Left forelimb (tissue), 1 donor: ENCODE data around the gene C3orf22.
"Not testable (repeated sequence)": the region's sequence is repeated elsewhere in the genome, so short reads cannot be mapped to it uniquely, and the experiment has no call there.

Experiments used
- DNase-seq: peaks from one replicate; pipeline ENCODE4 v3.0.0-alpha.2; 2018; ENCODE audit warnings: low spot score

Gene C3orf22

DNA sequence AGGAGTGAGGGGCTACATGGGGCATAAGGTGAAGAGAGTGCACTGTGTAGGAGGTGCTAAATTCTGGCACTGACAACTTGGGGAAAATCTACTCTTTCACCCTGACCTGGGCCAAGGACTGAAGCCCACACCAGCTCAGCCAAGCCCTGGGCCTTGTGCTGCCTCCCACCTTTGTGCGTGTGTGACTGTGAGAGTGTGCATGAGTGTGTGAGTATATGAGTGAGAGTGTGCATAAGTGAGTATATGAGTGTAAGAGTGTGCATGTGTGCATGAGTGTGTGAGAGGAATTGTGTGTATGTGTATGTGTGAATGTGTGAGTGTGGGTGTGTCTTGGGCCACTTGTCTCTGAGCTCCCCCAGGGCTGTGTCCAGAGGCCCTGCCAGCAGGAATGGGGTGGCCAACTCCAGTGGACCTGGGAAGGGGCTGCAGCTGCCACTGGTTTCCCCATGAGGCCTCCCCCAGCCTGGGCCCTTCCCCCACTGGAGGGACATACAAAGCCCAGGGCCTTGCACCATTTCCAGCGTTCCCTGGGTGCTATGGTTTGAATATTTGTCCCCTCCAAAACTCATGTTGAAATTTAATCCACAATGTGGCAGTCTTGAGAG lies 15.2 kb downstream of the C3orf22 start:
- peak; percentile 57 for DNase-seq

- DNase-seq: peak; percentile 58
Observed at GRCh38 chr3:126542340-126543241, 16.1 kb downstream of the C3orf22 start.

- peak; percentile 60 for DNase-seq
Observed at GRCh38 chr3:126541628-126542339, 16.9 kb downstream of the C3orf22 start.

- DNase-seq: peak; percentile 38
Observed at GRCh38 chr3:126540951-126541627, 17.6 kb downstream of the C3orf22 start.

- DNase-seq: peak; percentile 41
Observed at GRCh38 chr3:126540342-126540849, 18.3 kb downstream of the C3orf22 start.

DNA sequence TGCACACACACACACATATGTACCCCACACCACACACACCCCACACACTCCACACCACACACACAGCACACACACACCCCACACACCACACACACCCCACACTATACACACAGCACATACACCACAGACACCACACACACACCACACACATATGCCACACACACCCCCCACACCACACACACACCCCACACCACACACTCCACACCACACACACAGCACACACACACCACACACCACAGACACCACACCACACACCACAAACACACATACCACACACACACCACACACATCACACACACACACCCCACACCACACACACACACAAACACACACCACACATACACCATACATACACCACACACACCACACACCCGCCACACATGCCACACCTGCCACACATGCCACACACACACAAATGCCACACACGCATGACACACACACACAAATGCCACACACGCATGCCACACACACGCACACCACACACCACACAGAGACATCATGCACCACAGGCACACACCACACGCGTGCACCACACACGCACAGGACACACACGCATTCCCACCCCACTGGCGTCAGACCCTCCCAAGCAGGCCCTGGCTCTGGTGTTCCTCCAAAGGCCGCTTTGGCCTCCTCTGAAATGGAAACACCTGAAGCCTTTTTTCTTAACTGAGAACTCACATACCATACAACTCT lies 19.0 kb downstream of the C3orf22 start:
- DNase-seq: peak; percentile 41

DNA sequence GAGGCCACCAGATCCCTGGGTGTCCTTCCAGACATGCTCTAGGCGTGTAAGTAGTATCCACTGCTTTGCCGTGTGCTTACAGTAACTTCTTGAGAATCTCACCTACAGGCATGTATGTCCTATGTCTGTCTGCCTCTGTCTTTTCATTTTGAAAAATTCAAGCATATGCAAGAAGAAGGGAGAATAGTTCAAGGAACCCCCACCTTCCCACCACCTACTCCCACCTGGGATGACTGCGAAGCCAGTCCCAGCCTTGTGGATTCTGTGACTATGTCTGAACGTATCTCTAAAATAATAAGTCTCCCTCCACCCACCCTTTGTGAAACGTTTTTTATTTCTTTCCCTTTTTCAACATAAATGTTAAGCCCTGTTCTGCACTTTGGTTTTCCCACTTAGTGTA lies 19.8 kb downstream of the C3orf22 start:
- DNase-seq: no peak

DNA sequence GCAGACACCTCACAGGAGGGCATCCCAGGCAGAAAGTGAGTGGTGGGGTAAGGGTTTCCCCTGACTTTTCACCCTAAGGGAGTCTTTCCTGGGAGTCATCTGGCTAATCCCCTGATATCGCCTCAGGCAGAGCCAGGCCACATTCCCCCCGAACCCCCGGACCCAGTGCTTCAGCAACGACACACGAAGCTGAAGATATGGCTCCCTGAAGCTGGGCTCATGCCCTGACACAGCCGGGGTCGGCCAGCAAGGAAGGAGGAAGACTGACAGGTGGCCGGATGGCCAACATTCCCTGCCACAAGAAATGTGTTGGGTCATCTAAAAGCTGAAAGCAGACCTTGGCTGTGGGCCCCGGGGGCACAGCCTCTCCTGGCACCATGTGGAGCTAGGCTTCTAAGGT lies 20.4 kb downstream of the C3orf22 start:
- DNase-seq: peak; percentile 49

DNA sequence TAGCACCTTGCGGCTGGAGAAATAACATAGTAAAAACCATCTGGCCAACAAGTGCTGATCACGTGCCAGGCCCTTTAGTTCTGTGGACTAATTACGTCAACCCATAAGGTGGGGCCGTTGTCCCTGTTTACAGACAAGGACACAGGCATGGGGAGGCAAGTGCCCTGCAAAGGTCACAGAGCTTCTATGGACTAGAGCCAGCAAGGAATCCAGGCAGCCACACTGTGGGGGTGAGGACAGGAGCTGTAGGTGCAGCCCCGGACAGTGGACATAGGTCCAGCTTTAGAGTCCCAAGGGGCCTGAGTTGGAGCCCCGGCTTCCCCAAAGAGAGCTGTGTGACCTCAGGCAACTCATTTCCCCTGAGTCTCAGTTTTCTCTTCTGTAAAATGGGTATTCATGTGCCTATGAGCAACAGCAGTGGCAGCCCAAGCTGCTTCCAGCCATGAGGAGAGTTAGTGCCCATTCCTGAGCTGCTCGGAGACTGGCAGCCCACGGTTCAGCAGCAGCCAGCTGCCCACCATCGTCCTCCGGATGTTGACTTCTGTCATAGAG lies 20.9 kb downstream of the C3orf22 start:
- no peak for DNase-seq

- no peak for DNase-seq
Observed at GRCh38 chr3:126537116-126537729, 21.5 kb downstream of the C3orf22 start.

GRCh38 chr3:126536126-126536525 lies 22.6 kb downstream of the C3orf22 start:
- no peak for DNase-seq

DNA sequence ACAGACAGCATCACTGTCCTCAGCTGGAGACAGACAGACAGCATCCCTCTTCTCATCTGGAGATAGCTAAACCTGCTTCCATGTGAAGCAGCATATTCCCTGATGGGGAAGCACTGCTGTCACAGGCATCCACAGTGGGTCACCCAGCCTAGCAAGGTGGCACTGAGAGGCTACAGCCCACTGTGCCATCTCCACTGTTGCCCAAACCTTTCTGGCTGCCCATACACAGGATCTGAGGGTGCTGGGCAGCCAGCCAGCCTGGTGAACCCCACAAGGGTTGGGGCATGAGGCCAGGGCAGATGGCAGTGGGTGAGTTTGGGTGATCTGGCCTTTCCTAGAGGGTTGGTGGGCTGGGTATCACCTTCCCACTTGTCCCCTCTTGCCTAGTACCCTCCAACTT lies 23.1 kb downstream of the C3orf22 start:
- DNase-seq: no peak

- DNase-seq: not testable (repeated sequence)
Observed at GRCh38 chr3:126534716-126535115, 24.0 kb downstream of the C3orf22 start.

- DNase-seq: no peak
Observed at GRCh38 chr3:126533506-126533905, 25.2 kb downstream of the C3orf22 start.

GRCh38 chr3:126531051-126531330 lies 27.7 kb downstream of the C3orf22 start:
- DNase-seq: no peak

GRCh38 chr3:126530171-126531050 lies 28.3 kb downstream of the C3orf22 start:
- DNase-seq: no peak

DNA sequence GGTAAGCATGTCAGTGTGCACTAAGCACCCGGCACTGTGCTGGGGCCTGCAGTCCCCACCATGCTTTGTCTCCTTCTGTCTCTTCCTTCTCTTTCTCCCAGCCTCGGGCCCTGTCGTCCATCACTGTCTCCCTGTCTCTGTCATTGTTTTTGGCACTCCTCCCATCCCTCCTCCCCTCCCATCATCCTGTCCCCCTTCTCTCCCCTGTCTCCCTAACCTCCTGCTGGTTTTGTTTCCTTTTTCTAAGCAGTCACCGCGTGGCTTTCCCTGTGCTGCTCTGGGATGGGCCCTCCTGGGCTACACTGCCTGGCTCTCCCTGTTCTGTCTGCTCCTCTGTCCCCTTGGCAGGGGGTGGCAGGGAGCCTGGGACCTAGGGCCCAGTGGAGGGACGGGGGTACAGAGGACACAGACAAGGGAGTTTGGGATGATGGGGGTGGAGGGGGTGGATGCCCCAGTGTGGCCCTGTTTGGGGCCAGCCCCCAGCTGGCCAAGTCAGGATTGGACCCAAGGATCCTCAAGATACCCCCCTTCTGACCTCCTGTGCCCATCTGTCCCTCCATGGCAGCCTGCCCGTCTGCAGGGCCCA lies 29.1 kb downstream of the C3orf22 start:
- DNase-seq: no peak

GRCh38 chr3:126528800-126529541 lies 29.8 kb downstream of the C3orf22 start:
- DNase-seq: no peak

DNA sequence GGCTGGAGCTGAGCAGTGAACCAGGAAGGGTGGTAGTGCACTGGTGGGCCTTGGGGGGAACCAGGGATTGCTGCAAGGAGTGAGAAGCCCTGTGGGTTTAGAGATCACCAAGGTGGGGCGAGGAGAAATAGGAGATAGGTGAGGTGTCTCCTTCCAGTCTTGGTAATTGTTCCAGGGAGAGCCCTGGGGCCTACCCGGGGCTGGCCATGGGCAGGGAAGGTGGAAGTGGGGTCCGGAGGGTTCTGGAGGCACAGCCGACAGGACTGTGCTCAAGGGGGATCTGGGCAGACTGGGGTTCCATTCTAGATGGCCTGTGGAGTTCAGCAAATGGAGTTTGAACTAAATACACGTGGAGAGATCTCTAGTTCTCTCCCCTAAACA lies 30.3 kb downstream of the C3orf22 start:
- DNase-seq: no peak
